PC-3 (cell line): ENCODE measurements around the gene LLPH. TPM values are rescaled to one million over a fixed set of nuclear protein-coding genes. Genes with fewer than 3 reads are reported as not detected.
A peak's percentile ranks its signal among the peaks of the same experiment; 100 is the strongest.

ENCODE experiments used
- ATAC-seq: fragments of 200-7000 bp; cut with Tn5 transposase; 2 replicates; pipeline ENCODE4 v1.9.1; 2020; ENCODE audit warnings: mild to moderate bottlenecking, moderate library complexity
- BruUV-seq: library from RNA; stranded (reverse); fragments of 400-500 nt; replicated peaks from 2 replicates; lab custom pipeline; 2021; lab: Mats Ljungman, UMichigan
- CTCF ChIA-PET: fragments of 300-600 bp; sonication (Branson Sonifier 250); formaldehyde crosslinking; loops from one replicate; lab custom pipeline; 2022; ENCODE audit warnings: antibody characterized with exemption; lab: Charles Lee
- POLR2A ChIA-PET: fragments of 300-600 bp; sonication (Branson Sonifier 250); formaldehyde crosslinking; loops from one replicate; lab custom pipeline; 2022; ENCODE audit warnings: antibody characterized with exemption; ENCODE audit not compliant: unreplicated experiment; lab: Charles Lee
- DNase-seq: peaks from one replicate; pipeline ENCODE4 v3.0.0-alpha.2; 2015
- H2AFZ ChIP-seq: fragments of 300-600 bp; sonication (generic); 2 replicates; pipeline ENCODE4 v1.6.0; 2016; ENCODE audit warnings: antibody characterized with exemption, low read length
- H3F3A ChIP-seq: fragments of 300-600 bp; sonication (generic); one replicate; pipeline ENCODE4 v1.6.0; 2017; ENCODE audit warnings: antibody characterized with exemption, low read length, control low read depth, mild to moderate bottlenecking; ENCODE audit not compliant: unreplicated experiment
- H3K27ac ChIP-seq: fragments of 300-600 bp; sonication (generic); 2 replicates; pipeline ENCODE4 v1.5.1; 2016; ENCODE audit warnings: mild to moderate bottlenecking, low read length
- H3K27me3 ChIP-seq: fragments of 300-600 bp; sonication (generic); 2 replicates; pipeline ENCODE4 v1.6.1; 2016; ENCODE audit warnings: low read length, mixed read lengths
- H3K36me3 ChIP-seq: fragments of 300-600 bp; sonication (generic); 2 replicates; pipeline ENCODE4 v1.6.1; 2016; ENCODE audit warnings: low read depth, mixed run types, low read length, mixed read lengths
- H3K4me1 ChIP-seq: fragments of 300-600 bp; sonication (generic); 2 replicates; pipeline ENCODE4 v1.5.1; 2016; ENCODE audit warnings: low read length; ENCODE audit not compliant: insufficient read depth
- H3K4me2 ChIP-seq: fragments of 300-600 bp; sonication (generic); 2 replicates; pipeline ENCODE4 v1.6.0; 2016; ENCODE audit warnings: low read length
- H3K4me3 ChIP-seq: fragments of 300-600 bp; sonication (generic); 2 replicates; pipeline ENCODE4 v1.5.1; 2016; ENCODE audit warnings: mild to moderate bottlenecking, low read length, mixed read lengths
- H3K79me2 ChIP-seq: fragments of 300-600 bp; sonication (generic); 2 replicates; pipeline ENCODE4 v1.6.1; 2017; ENCODE audit warnings: low read length, mixed read lengths
- H3K9ac ChIP-seq: fragments of 300-600 bp; sonication (generic); 2 replicates; pipeline ENCODE4 v1.6.0; 2016; ENCODE audit warnings: mild to moderate bottlenecking, low read length
- H3K9me2 ChIP-seq: fragments of 300-600 bp; sonication (generic); replicated peaks from 2 replicates; pipeline ENCODE4 v1.6.1; 2016; ENCODE audit warnings: mixed run types, low read length, mixed read lengths
- H3K9me3 ChIP-seq: fragments of 300-600 bp; sonication (generic); 2 replicates; pipeline ENCODE4 v1.6.1; 2016; ENCODE audit warnings: low read length, mixed read lengths
- H4K20me1 ChIP-seq: fragments of 300-600 bp; sonication (generic); 2 replicates; pipeline ENCODE4 v1.6.1; 2016; ENCODE audit warnings: low read length, mixed read lengths
- EZH2 ChIP-seq: fragments of 300-600 bp; sonication (generic); IDR thresholded peaks from one replicate; pipeline ENCODE4 v1.6.1; 2017; ENCODE audit warnings: antibody characterized with exemption, mild to moderate bottlenecking, low read length; ENCODE audit not compliant: unreplicated experiment
- EZH2phosphoT487 ChIP-seq: fragments of 300-600 bp; sonication (generic); IDR thresholded peaks from 2 replicates; pipeline ENCODE4 v1.6.1; 2018; ENCODE audit warnings: mild to moderate bottlenecking, antibody characterized with exemption, low read length, borderline replicate concordance
- intact Hi-C: fragments of 100-400 bp; cut with micrococcal nuclease; formaldehyde crosslinking; loops from 2 replicates; pipeline ENCODE4 v1.9.0; 2023
- total RNA-seq: library from RNA; depleted of rRNA; stranded (reverse); fragments of >200 nt; gene quantifications from 2 replicates; pipeline ENCODE4 v1.2.3, GENCODE V29; 2014
- TF ChIP-seq, protein P1 (sequence below): fragments of 300-600 bp; sonication (generic); conservative IDR thresholded peaks from 2 replicates; pipeline ENCODE4 v1.5.1; 2017; ENCODE audit warnings: antibody characterized with exemption, low read depth, mild to moderate bottlenecking, low read length

Gene LLPH
- total RNA-seq, 1 experiment from 2014 or later: 11.2 TPM

DNA sequence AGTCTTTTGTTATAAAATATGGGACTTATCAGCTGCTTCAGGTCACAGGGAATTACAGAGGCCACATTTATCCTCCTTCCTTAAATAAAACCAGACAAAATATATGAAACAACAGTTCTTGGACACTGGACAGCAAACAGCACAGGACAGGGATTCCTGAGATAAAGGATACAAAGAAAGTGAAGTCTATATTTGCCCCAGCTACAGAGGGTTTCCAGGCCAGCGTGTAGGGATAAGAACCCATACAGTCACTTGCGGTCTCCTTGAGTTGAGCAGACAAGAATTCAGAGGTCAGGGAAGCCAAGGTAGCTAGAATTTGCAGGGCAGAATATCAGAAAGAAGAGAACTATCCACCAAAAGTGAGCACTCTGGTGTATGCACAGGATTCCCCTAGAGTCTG is 8.8 kb upstream of the LLPH start:
- Histone ChIP-seq H3K4me3 (no peak overlapping the region), H4K20me1 (no peaks in the 10 kb centered on the region), H2AFZ (no peak overlapping the region), H3F3A (no peaks in the 10 kb centered on the region), H3K36me3 (peaks cover 57% of the 10 kb centered on the region), H3K9ac (no peak overlapping the region), H3K79me2 (no peaks in the 10 kb centered on the region), H3K9me3 (0 out of 2 replicates have a peak, but pooled peaks cover 9% of the 10 kb centered on the region), H3K27me3 (no peaks in the 10 kb centered on the region), H3K9me2 (no peaks in the 10 kb centered on the region), H3K4me2 (no peak overlapping the region), H3K4me1 (no peaks in the 10 kb centered on the region), H3K27ac (no peak overlapping the region)
- ChIA-PET POLR2A (no interaction called here), CTCF (no interaction called here)
- intact Hi-C loops: no loop called here
- DNase-seq: no peak
- ATAC-seq: no peak
- no TSS peak for BruUV-seq
- TF ChIP-seq EZH2: no peak
- no peak for TF ChIP-seq EZH2phosphoT487
- TF ChIP-seq, protein P1, sequence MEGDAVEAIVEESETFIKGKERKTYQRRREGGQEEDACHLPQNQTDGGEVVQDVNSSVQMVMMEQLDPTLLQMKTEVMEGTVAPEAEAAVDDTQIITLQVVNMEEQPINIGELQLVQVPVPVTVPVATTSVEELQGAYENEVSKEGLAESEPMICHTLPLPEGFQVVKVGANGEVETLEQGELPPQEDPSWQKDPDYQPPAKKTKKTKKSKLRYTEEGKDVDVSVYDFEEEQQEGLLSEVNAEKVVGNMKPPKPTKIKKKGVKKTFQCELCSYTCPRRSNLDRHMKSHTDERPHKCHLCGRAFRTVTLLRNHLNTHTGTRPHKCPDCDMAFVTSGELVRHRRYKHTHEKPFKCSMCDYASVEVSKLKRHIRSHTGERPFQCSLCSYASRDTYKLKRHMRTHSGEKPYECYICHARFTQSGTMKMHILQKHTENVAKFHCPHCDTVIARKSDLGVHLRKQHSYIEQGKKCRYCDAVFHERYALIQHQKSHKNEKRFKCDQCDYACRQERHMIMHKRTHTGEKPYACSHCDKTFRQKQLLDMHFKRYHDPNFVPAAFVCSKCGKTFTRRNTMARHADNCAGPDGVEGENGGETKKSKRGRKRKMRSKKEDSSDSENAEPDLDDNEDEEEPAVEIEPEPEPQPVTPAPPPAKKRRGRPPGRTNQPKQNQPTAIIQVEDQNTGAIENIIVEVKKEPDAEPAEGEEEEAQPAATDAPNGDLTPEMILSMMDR: no peak

DNA sequence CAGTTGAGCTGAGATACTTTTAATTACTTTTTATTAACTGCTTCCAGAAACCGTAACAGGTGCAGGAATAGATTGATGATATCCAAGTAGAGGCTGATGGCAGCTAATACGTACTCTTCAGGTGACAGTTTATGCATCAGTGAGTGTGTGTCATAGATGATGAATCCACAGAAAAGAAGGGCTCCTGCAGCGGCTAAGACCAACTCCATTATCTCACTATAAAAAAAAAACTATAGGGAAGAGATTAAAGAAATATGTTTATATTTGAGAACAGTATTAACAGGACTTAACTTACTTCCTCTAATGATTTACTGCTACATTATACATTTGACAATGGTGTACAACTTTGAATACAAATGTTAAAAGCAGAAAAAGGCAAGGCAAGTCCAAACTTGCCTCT is 7.4 kb upstream of the LLPH start:
- no peak for ATAC-seq
- Histone ChIP-seq H3K4me2 (no peak overlapping the region), H3K27me3 (no peaks in the 10 kb centered on the region), H3K79me2 (no peaks in the 10 kb centered on the region), H3K4me1 (peaks cover under 1% of the 10 kb centered on the region; the same call in 1 of the 2 replicates), H2AFZ (no peak overlapping the region), H3K27ac (no peak overlapping the region), H3K4me3 (no peak overlapping the region), H3K9ac (no peak overlapping the region), H3K9me2 (no peaks in the 10 kb centered on the region), H3F3A (no peaks in the 10 kb centered on the region), H3K9me3 (0 out of 2 replicates have a peak, but pooled peaks cover 9% of the 10 kb centered on the region), H4K20me1 (no peaks in the 10 kb centered on the region), H3K36me3 (peaks cover 57% of the 10 kb centered on the region)
- intact Hi-C loops: no loop called here
- no peak for DNase-seq
- TF ChIP-seq EZH2phosphoT487: no peak
- no peak for TF ChIP-seq EZH2
- TF ChIP-seq, protein P1: no peak
- BruUV-seq: no TSS peak
- ChIA-PET CTCF (no interaction called here), POLR2A (no interaction called here)

DNA sequence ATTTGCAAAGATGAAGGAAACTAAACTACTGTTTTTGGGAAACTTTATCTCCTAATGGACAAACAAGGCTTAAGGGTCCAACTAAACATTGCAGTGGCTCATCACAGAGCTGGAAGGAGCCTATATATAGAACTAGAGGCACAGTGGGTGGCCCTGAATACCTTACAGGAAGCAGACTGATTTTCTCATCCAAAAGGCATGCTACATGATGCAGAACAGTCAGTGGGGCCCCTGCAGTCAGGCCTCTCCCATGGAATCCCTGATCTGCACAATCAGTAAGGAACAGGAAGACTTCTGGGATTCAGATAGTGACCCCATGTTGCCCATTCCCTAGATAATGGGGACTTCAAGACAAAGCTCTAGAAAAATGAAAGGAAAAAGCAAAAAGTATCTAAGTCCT is 1.9 kb upstream of the LLPH start:
- ATAC-seq (peak; percentile 9; the same call in 1 of the 2 replicates), DNase-seq (peak; percentile 39)
- Histone ChIP-seq H3K79me2 (peaks cover 48% of the 10 kb centered on the region), H3K27me3 (no peaks in the 10 kb centered on the region), H3K9ac (no peak overlapping the region), H3K9me2 (no peaks in the 10 kb centered on the region), H3K9me3 (no peaks in the 10 kb centered on the region), H3K4me2 (peak overlapping the region; percentile 96), H2AFZ (no peak overlapping the region), H3K4me3 (0 out of 2 replicates have a peak overlapping the region, but pooled peaks have one; percentile 94), H4K20me1 (no peaks in the 10 kb centered on the region), H3F3A (no peaks in the 10 kb centered on the region), H3K27ac (no peak overlapping the region), H3K36me3 (peaks cover 19% of the 10 kb centered on the region), H3K4me1 (peaks cover 17% of the 10 kb centered on the region)
- CTCF ChIA-PET: interaction anchor here (1.5 kb wide), 1 partner anchor 13 kb away, joined by 6 read pairs; no protein-coding TSS in a partner anchor
- TF ChIP-seq EZH2phosphoT487 (no peak), EZH2 (no peak)
- TF ChIP-seq, protein P1: no peak
- POLR2A ChIA-PET: no interaction called here
- intact Hi-C loops: no loop called here
- BruUV-seq: no TSS peak
